HTR-8/SVneo (cell line): ENCODE data around the gene PLAAT5.

ENCODE experiments used
- DNase-seq: peaks from one replicate; pipeline ENCODE4 v3.0.0; 2011; ENCODE audit warnings: low spot score, mixed read lengths; ENCODE audit not compliant: insufficient read length
- FAIRE-seq: peaks from 2 replicates; lab custom pipeline; 2011; peaks lifted over from hg19 to GRCh38; lab: Jason Lieb, UNC

PLAAT5 gene

DNA sequence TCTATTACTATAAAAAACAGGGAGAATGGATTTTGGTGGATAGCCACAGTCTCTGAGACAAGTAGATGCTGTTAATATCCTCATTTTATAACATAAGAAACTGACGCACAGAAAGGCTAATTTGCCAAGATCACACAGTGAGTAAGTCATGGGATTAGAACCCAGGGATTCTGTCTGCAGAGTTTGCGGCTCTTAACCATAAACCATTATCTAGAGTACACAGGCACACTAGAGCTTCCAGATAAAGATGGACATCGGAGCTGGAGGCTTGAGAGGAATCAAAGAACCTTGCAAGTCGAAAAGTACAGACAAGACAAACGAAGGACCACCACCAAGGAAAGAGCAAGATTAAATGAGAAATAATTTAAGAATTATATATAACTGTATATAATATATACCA is 26.2 kb upstream of the PLAAT5 start:
- FAIRE-seq (no peak), DNase-seq (no peak)

- no peak for DNase-seq
- no peak for FAIRE-seq
These were observed 25.1 kb upstream of the PLAAT5 start for GRCh38 chr11:63516109-63516508.

DNA sequence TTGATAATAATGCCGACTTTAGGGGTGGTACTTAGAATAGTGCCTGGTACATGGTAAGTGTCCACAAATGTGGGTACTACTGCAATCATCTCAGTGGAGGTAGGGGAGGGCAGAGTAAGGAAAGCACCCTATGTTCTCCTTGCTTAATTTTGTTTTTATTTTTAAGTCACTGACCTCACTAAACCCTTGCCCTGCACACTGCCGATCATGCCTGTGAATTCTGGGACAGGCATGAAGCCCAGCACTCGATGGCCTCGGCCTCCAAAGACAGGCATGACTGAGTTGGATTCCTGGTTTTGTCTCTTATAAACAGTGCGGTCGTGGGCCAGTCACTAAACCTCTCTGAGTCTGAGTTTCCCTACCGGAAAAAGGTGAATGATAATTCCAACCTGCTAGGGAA is 21.8 kb upstream of the PLAAT5 start:
- no peak for FAIRE-seq
- DNase-seq = no peak

GRCh38 chr11:63511048-63511748 is 20.2 kb upstream of the PLAAT5 start:
- FAIRE-seq = no peak

GRCh38 chr11:63510360-63511047 is 19.5 kb upstream of the PLAAT5 start:
- FAIRE-seq = no peak

More at GRCh38 chr11:63511048-63511748, 20.2 kb upstream of the PLAAT5 start:
- DNase-seq = no peak

GRCh38 chr11:63508745-63509144 is 17.8 kb upstream of the PLAAT5 start:
- FAIRE-seq = no peak
- no peak for DNase-seq

More at GRCh38 chr11:63510360-63511047, 19.5 kb upstream of the PLAAT5 start:
- DNase-seq = no peak

DNA sequence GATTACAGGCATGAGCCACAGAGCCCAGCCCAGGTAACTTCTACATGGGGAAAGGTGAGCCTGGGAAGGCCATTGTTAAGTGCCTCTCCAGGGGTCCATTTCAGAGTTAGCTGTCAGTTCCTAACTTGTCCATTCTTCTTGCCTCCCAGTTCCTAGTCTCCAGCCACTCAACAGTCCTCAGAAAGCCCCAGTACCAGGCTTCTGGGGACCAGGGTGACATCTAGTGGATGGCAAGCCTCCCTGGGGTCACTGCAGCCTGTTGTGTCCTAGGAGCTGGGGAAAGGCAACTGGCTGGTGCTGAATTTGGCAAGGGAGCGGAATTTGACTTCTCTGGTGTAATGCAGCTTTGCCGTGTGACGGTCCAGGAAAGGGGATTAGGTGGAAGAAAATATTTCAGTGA is 17.0 kb upstream of the PLAAT5 start:
- FAIRE-seq = no peak
- no peak for DNase-seq

- no peak for FAIRE-seq
These were observed 16.5 kb upstream of the PLAAT5 start for GRCh38 chr11:63507511-63507910.

GRCh38 chr11:63506876-63507275 is 15.9 kb upstream of the PLAAT5 start:
- FAIRE-seq (no peak), DNase-seq (no peak)

More at GRCh38 chr11:63507511-63507910, 16.5 kb upstream of the PLAAT5 start:
- DNase-seq = no peak

GRCh38 chr11:63505857-63506528 is 15.0 kb upstream of the PLAAT5 start, which contains the start of gene LGALS12:
Gene LGALS12 (plus strand): TSS chr11:63506084. CDS start chr11:63506459, 375 bp downstream.
- DNase-seq (no peak), FAIRE-seq (no peak)

DNA sequence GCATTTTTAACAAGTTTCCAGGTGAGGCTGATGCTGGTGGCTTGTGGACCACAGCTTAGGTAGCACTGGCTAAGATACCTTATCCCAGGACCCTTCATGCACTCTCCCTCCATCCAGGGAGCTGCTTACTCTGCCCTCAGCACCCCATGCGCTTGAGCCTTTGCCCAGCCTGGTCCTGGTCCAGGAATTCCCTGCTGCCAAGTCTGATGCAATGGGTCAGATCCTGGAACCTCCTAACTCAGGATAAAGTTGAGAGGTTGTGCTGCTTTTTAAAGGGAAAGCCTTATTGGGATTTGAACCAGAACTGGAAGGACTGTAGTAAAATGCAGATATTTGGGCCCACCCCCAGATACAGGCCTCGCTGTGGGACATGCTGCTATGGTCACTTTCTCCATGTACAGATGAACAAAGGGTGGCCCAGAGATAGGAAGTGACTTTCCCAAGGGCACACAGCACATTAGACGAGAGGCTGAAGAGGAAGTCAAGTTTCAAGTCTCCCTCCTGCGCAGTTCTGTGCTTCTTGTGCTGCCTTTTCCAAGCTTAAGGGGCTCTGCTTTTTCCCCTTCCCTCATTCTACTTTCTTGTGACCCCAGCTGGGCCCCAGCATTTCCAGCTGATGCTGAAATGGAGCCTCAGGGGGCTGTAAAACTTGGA is 14.1 kb upstream of the PLAAT5 start:
- DNase-seq (no peak), FAIRE-seq (no peak)

GRCh38 chr11:63504054-63504453 is 13.1 kb upstream of the PLAAT5 start:
- FAIRE-seq (no peak), DNase-seq (no peak)

GRCh38 chr11:63503492-63503891 is 12.5 kb upstream of the PLAAT5 start:
- FAIRE-seq = no peak

GRCh38 chr11:63502252-63502820 is 11.4 kb upstream of the PLAAT5 start:
- no peak for FAIRE-seq
- DNase-seq = no peak

More at GRCh38 chr11:63503492-63503891, 12.5 kb upstream of the PLAAT5 start:
- DNase-seq = no peak

GRCh38 chr11:63501236-63501635 is 10.3 kb upstream of the PLAAT5 start:
- FAIRE-seq (no peak), DNase-seq (no peak)

- FAIRE-seq = no peak
- no peak for DNase-seq
These were observed 8.9 kb upstream of the PLAAT5 start for GRCh38 chr11:63499874-63500273.

DNA sequence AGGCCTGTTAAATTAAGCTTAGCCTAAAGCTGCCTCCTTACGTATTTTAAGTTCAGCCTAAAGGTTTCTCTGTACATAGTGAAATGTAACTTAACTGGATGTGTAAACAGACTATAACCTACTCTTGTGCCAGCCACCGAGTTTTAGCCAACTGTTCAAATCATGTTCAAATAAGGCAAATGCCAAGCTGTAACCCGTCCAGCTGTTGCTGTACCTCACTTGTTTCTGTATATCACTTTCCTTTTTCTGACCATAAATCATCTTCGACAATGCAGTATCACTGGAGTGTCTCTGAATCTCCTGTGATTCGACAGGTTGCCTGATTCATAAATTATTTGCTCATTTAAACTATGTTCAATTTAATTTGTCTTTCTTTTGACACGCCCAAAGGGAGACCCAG is 4.0 kb upstream of the PLAAT5 start:
- no peak for DNase-seq
- FAIRE-seq = no peak

DNA sequence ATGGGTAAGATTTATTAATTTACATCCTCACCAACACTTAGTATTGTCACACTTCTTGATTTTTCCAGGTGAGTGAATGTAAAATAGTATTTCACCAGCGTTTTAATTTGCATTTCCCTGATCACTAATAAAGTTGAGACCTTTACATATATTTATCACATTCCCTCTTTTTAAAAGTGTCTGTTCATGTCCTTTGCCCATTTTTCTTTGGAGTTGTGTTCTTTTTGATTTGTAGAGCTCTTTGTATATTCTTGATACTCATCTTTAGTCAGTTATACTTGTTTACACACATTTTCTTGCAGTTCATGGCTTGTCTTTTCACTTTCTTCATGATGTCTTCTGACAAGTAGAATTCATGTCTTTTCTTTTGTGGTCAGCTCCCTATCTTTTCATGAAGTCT is 2.2 kb upstream of the PLAAT5 start:
- DNase-seq = no peak
- no peak for FAIRE-seq

- DNase-seq = no peak
These were observed 1.5 kb upstream of the PLAAT5 start for GRCh38 chr11:63492441-63492840.

More at GRCh38 chr11:63492441-63492840, 1.5 kb upstream of the PLAAT5 start:
- no peak for FAIRE-seq
